Subcutaneous adipose tissue (tissue), 4 donors: ENCODE data around the gene LRRC32. TPM values are rescaled to one million over a fixed set of nuclear protein-coding genes. Genes with fewer than 3 reads are reported as not detected.

Experiments
- total RNA-seq, 4 donors: library from RNA; depleted of rRNA; stranded (reverse); fragments of >200 nt; gene quantifications; one replicate each; pipeline ENCODE4 v1.1.0, GENCODE V29; 2016
- TF ChIP-seq, protein P1 (sequence below): fragments of 450-650 bp; IDR thresholded peaks from one replicate; pipeline ENCODE4 v1.5.1; 2016; ENCODE audit warnings: low read depth, mild to moderate bottlenecking, control low read depth, antibody characterized with exemption, moderate library complexity

The LRRC32 gene
- total RNA-seq, 4 donors from 2014 or later = 30.1 to 93.6 (median 57.6) TPM

DNA sequence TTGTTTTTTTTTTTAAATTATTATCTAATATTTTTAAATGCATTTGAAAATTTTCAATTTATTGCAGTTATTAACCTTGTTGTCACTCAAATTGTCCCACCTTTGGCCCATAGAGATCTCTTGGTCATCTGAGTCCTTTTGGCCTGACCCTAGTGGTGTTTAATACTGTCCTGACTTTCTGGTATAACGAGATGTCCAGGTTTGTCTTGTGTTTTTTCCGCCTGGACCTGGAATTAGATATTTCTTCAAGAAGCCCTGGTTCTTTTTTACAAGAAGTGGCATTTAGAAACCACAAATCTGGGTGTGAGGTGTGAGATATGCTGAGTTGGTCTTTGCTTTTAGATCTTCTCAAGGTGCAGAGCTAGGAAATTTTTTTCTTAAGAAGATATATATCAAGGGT lies 38.1 kb downstream of the LRRC32 start:
- TF ChIP-seq, protein P1, sequence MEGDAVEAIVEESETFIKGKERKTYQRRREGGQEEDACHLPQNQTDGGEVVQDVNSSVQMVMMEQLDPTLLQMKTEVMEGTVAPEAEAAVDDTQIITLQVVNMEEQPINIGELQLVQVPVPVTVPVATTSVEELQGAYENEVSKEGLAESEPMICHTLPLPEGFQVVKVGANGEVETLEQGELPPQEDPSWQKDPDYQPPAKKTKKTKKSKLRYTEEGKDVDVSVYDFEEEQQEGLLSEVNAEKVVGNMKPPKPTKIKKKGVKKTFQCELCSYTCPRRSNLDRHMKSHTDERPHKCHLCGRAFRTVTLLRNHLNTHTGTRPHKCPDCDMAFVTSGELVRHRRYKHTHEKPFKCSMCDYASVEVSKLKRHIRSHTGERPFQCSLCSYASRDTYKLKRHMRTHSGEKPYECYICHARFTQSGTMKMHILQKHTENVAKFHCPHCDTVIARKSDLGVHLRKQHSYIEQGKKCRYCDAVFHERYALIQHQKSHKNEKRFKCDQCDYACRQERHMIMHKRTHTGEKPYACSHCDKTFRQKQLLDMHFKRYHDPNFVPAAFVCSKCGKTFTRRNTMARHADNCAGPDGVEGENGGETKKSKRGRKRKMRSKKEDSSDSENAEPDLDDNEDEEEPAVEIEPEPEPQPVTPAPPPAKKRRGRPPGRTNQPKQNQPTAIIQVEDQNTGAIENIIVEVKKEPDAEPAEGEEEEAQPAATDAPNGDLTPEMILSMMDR = no peak

DNA sequence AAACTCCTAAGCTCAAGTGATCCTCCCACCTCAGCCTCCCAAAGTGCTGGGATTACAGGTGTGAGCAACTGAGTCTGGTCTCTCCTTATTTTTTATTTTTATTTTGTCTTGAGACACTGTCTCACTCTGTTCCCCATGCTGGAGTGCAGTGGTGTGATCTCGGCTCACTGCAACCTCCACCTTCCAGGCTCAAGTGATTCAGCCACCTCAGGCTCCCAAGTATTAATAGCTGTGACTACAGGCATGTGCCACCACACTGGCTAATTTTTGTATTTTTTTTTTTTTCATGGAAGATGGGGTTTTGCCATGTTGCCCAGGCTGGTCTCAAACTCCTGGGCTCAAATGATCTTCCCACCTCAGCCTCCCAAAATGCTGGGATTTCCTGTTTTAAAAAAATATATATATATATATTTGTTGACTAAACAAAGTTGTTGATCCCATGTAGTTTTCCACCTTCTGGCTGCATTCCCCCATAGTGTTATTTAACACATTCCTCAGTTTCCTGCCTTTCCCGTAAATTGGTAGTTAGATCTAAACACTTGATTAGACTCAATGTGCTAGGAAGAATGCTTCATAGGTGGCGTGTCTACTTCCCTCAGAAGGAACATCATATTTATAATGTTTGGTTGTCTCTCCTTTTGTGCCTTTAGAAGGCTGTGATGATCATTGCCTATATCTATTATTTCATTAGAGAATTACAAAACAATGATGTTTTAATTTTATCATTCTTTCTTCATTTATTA lies 38.8 kb downstream of the LRRC32 start:
- TF ChIP-seq, protein P1 = no peak

DNA sequence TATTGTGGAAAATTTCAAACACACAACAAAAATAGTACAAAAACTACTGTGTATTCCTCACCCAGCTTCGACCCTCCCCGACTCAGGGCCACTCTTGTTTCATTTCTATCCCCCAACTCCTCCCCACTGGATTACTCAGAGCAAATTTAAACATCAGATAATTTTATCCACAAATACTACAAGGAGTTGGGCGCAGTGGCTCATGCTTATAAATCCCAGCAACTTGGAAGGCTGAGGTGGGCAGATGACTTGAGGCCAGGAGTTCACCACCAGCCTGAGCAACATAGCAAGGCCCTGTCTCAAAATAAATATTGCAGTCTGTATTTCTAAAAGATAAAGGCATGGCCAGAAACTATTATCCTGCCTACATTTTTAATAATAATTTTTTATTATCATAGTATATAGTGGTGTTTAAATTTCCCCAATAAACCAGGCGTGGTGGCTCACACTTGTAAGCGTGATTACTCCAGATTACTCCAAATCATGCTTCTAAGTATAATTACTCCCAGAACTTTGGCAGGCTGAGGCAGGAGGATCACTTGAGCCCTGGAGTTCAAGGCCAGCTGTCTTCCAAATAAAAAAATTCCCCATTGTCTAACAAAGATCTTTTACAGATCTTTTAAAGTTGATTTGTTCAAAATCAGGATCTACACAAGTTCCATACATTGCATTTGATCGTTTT lies 39.8 kb downstream of the LRRC32 start:
- TF ChIP-seq, protein P1 = no peak

DNA sequence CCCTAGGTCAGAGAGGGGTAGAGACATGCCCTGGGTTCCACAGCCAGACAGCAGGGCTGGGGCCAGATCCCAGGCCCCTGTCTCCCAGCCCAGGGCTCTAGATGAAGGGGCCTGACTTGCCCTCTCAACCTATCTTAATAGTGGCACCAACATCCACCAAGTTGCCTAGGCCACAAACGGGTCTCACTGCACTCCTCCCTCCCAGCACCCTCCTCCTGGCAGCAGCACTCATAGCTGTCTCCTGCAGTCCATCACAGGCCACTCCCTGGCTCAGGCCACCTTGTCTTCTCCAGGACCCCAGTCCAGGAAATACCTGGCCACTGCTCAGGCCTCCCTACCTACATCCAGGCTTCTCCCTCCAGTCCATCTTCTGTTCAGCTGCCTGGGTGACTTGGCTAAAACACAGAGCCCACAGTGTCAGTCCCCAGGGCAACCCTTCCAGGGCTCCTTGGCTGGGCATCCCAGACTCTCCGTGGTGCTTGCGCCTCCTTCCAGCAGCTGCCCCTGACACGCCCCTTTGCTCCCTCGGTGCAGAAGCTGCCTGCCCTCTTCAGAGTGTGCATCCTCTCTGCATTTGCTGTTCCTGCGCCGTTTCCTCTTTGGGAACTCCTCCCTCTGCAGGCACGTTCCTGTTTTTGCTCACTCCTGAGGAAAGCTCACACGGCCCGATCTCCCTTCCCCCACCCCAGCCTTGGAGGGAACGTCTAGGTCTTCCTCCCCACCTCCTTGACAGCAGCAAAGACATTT lies 40.5 kb downstream of the LRRC32 start:
- TF ChIP-seq, protein P1 = no peak

DNA sequence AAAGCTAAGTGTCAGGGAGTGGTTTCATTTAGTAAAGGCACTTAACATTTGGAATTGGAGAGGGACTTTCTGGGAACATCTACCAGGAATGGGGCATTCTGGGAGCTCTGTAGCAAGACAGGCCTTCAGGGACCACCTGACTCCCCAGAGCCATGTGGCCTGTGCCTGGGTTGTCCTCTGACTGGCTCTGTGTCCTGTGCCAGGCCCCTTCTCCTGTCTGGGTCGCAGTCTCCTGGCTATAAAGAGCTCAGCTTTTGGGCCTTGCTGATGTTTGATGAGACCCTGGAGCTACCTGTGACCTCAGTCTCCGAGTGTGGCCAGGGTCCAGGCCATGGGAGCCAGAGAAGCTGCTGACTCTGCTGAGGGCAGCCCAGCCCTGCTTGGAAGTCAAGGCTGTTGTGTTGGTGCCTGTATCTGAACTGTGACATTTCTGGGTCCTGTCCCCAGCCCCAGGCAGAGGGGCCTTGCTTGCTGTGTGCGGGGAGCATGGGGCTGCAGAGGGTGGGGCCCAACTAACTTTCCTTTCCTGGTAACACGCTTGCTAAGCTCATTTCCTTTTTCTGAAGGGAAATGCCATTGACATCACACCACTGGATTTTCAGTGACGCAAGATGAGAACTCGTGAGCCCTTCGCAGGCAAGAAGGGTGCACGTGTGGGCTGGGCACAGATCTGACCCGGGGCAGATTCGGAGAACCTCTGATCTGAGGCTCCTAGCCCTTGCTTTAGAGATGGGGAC lies 41.3 kb downstream of the LRRC32 start:
- TF ChIP-seq, protein P1 = no peak

DNA sequence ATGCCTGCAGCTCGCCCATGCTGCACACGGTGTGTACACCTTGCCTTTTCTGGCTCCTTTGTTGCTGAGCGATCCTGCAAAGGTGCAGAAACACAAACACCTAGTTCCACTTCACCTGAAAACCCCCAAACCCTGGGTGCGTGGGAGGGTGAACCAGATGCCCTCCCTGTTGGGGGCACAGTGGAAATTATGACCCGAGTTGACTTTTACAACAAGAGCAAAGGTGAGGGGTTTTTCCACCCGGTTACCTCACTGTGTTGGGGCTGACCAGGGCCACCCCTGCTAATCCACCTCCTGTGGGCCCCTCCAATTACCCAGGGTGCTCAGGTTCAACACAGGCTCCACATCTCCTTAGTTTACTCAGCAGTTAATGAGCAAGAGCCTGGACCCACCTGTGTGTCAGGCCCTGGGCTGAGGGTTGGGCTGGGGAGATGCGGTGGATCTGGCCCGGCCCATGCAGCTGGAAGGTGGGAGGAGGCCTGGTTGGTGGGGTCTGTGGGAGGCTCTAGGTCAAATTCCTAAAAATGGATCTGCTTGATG lies 42.1 kb downstream of the LRRC32 start:
- TF ChIP-seq, protein P1 = no peak
